Glutamatergic neuron (in vitro differentiated cells): ENCODE data around the gene LSM14B. TPM values are rescaled to one million over a fixed set of nuclear protein-coding genes. Genes with fewer than 3 reads are reported as not detected.

Experiments
- DNase-seq: peaks from one replicate; pipeline ENCODE4 v3.0.0; 2022
- H3K27ac Mint-ChIP-seq: one replicate; pipeline ENCODE4 v1.8.0; 2020; ENCODE audit warnings: mild to moderate bottlenecking, mixed read lengths, inconsistent platforms; ENCODE audit not compliant: unreplicated experiment
- H3K27me3 Mint-ChIP-seq: one replicate; pipeline ENCODE4 v1.8.0; 2020; ENCODE audit warnings: mild to moderate bottlenecking, moderate library complexity, mixed read lengths, inconsistent platforms; ENCODE audit not compliant: unreplicated experiment
- H3K36me3 Mint-ChIP-seq: one replicate; pipeline ENCODE4 v1.8.0; 2020; ENCODE audit warnings: mild to moderate bottlenecking, mixed read lengths, inconsistent platforms; ENCODE audit not compliant: unreplicated experiment
- H3K4me1 Mint-ChIP-seq: one replicate; pipeline ENCODE4 v1.8.0; 2020; ENCODE audit warnings: mild to moderate bottlenecking, low read depth, mixed read lengths, inconsistent platforms; ENCODE audit not compliant: unreplicated experiment
- H3K4me3 Mint-ChIP-seq: one replicate; pipeline ENCODE4 v1.8.0; 2020; ENCODE audit warnings: mild to moderate bottlenecking, mixed read lengths, inconsistent platforms; ENCODE audit not compliant: unreplicated experiment
- H3K9me3 Mint-ChIP-seq: one replicate; pipeline ENCODE4 v1.8.0; 2020; ENCODE audit warnings: mild to moderate bottlenecking, moderate library complexity, mixed read lengths, inconsistent platforms; ENCODE audit not compliant: unreplicated experiment
- CTCF ChIP-seq: fragments of 200-600 bp; sonication (generic); IDR thresholded peaks from one replicate; pipeline ENCODE4 v1.5.0; 2021; ENCODE audit not compliant: partially characterized antibody, unreplicated experiment
- total RNA-seq: library from RNA; stranded (reverse); fragmentation: NEBNext Ultra II Directional; extraction: Animal tissue kit (Norgen Biotek cat#: 25700); gene quantifications from one replicate; pipeline ENCODE4 v1.2.1, GENCODE V29; 2021; ENCODE audit not compliant: unreplicated experiment

Gene LSM14B
- total RNA-seq, 1 donor from 2014 or later, result 73.6 TPM

GRCh38 chr20:62182469-62183425, 60.5 kb downstream of the LSM14B start, which contains the start of gene MTG2:
TSS of gene MTG2 (plus strand) at chr20:62183028. CDS start at chr20:62193421, 10,393 bp downstream.
- H3K4me3 Mint-ChIP-seq, result peak within 1 kb of the TSS; percentile 96
- no peak for TF ChIP-seq CTCF

GRCh38 chr20:62183426-62184142, 61.3 kb downstream of the LSM14B start:
- H3K27ac Mint-ChIP-seq, result peak overlapping the region; percentile 81
- H3K4me3 Mint-ChIP-seq, result peak overlapping the region; percentile 96
- TF ChIP-seq CTCF, result no peak
- H3K36me3 Mint-ChIP-seq, result no peaks in the 10 kb centered on the region
- H3K27me3 Mint-ChIP-seq, result peaks cover 2% of the 10 kb centered on the region
- H3K9me3 Mint-ChIP-seq, result peaks cover 4% of the 10 kb centered on the region
- peaks cover 15% of the 10 kb centered on the region for H3K4me1 Mint-ChIP-seq
- peak; percentile 7 for DNase-seq

More at GRCh38 chr20:62182469-62183425, 60.5 kb downstream of the LSM14B start, which contains the start of gene MTG2:
- peak within 1 kb of the TSS; percentile 85 for H3K27ac Mint-ChIP-seq
- no peaks in the 10 kb centered on the region for H3K36me3 Mint-ChIP-seq
- peaks cover 4% of the 10 kb centered on the region for H3K9me3 Mint-ChIP-seq
- peaks cover 2% of the 10 kb centered on the region for H3K27me3 Mint-ChIP-seq
- DNase-seq, result peak; percentile 96
- peaks cover 15% of the 10 kb centered on the region for H3K4me1 Mint-ChIP-seq

Other genes with a start within 250 kb of the LSM14B start
- 20.0 TPM for gene TAF4, start 56.6 kb upstream of the LSM14B start, total RNA-seq
- gene PSMA7, start 20.9 kb downstream of the LSM14B start, total RNA-seq, result 289 TPM
- 50.4 TPM for gene SS18L1, start 21.3 kb downstream of the LSM14B start, total RNA-seq
- 27.1 TPM for gene MTG2, start 60.6 kb downstream of the LSM14B start, total RNA-seq
- 13.7 TPM for gene HRH3, start 97.8 kb downstream of the LSM14B start, total RNA-seq
- 42.6 TPM for gene OSBPL2, start 116.0 kb downstream of the LSM14B start, total RNA-seq
- 74.8 TPM for gene ADRM1, start 180.5 kb downstream of the LSM14B start, total RNA-seq
- gene LAMA5, start 244.8 kb downstream of the LSM14B start, total RNA-seq, result 724 TPM